Astrocyte of the cerebellum (primary cell): Measurements from ENCODE around the gene TSPAN2.

ENCODE experiments used
- DNase-seq: peaks from one replicate; pipeline ENCODE4 v3.0.0-alpha.2; 2011; ENCODE audit warnings: low read depth
- H3K4me3 ChIP-seq: 2 replicates; pipeline ENCODE4 v1.5.1; 2011; ENCODE audit warnings: mild to moderate bottlenecking, low read depth, low read length, moderate library complexity
- CTCF ChIP-seq: IDR thresholded peaks from 2 replicates; pipeline ENCODE4 v1.5.1; 2012; ENCODE audit warnings: low read length, low read depth, moderate library complexity, mild to moderate bottlenecking; ENCODE audit errors: missing control alignments
- in situ Hi-C: cut with HindIII; loops from 2 replicates; pipeline ENCODE4 v1.10.0; 2017; ENCODE audit warnings: low sequenced_read_pairs

TSPAN2 gene

GRCh38 chr1:115135681-115136080, 46.4 kb upstream of the TSPAN2 start:
- DNase-seq, result no peak
- in situ Hi-C loops, result loop anchor here (5.0 kb wide), 1 partner anchor 332 kb away; no protein-coding TSS in a partner anchor
- H3K4me3 ChIP-seq, result no peak overlapping the region
- TF ChIP-seq CTCF, result no peak

- in situ Hi-C loops, result loop anchor here (5.0 kb wide), 1 partner anchor 332 kb away; no protein-coding TSS in a partner anchor
- no peak overlapping the region for H3K4me3 ChIP-seq
- DNase-seq, result peak; percentile 45
- peak; percentile 16 for TF ChIP-seq CTCF
Observed at GRCh38 chr1:115134850-115135480, 45.7 kb upstream of the TSPAN2 start.

GRCh38 chr1:115134231-115134630, 44.9 kb upstream of the TSPAN2 start:
- TF ChIP-seq CTCF, result no peak
- in situ Hi-C loops, result no loop called here
- no peak overlapping the region for H3K4me3 ChIP-seq
- no peak for DNase-seq

- no peak overlapping the region for H3K4me3 ChIP-seq
- in situ Hi-C loops, result no loop called here
- no peak for TF ChIP-seq CTCF
- DNase-seq, result peak; percentile 52
Observed at GRCh38 chr1:115133440-115133839, 44.1 kb upstream of the TSPAN2 start.

GRCh38 chr1:115130786-115131185, 41.5 kb upstream of the TSPAN2 start:
- no peak for DNase-seq
- no peak for TF ChIP-seq CTCF
- no peak overlapping the region for H3K4me3 ChIP-seq
- in situ Hi-C loops, result no loop called here

GRCh38 chr1:115129071-115129640, 39.9 kb upstream of the TSPAN2 start:
- in situ Hi-C loops, result no loop called here

More at GRCh38 chr1:115129071-115129640, 39.9 kb upstream of the TSPAN2 start:
- H3K4me3 ChIP-seq, result no peak overlapping the region
- no peak for DNase-seq
- TF ChIP-seq CTCF, result no peak
